Measurements from ENCODE around the gene HYAL2. TPM values are rescaled to one million over a fixed set of nuclear protein-coding genes. Genes with fewer than 3 reads are reported as not detected.

The HYAL2 gene
- total and polyA plus RNA-seq, 2 experiments from 2014 or later, result 35.8 to 48.0 TPM

GRCh38 chr3:50339485-50340146, 17.1 kb upstream of the HYAL2 start:
- Histone ChIP-seq H3K27ac (peak overlapping the region; percentile 96), H2AFZ (peak overlapping the region; percentile 70), H3K9me2 (ENCODE audit: insufficient read depth) (no peaks in the 10 kb centered on the region), H3K9ac (peak overlapping the region; percentile 92), H3K36me3 (ENCODE audit: low read depth) (no peaks in the 10 kb centered on the region), H3K4me2 (ENCODE audit: unreplicated experiment) (peak overlapping the region; percentile 90), H3K4me3 (peak overlapping the region; percentile 89), H3K79me2 (ENCODE audit: insufficient read depth) (peaks cover 51% of the 10 kb centered on the region), H4K20me1 (ENCODE audit: insufficient read depth) (no peaks in the 10 kb centered on the region), H3K9me3 (ENCODE audit: low read depth) (no peaks in the 10 kb centered on the region), H3F3A (ENCODE audit: insufficient read depth) (peaks cover 43% of the 10 kb centered on the region), H3K27me3 (replicated peaks; ENCODE audit: insufficient read depth) (no peaks in the 10 kb centered on the region), H3K4me1 (ENCODE audit: insufficient read depth) (peaks cover 39% of the 10 kb centered on the region)
- WGBS, 2 experiments (ENCODE audit: low coverage in 1 of 2, low lambda C conversion rate in 2 of 2, missing lambda C conversion rate in 2 of 2), result 79 to 80% methylated on average over 14 of the region's 14 CpGs
- TF ChIP-seq EZH2phosphoT487 (IDR thresholded peaks at IDR 0.05; ENCODE audit: insufficient read depth, low read depth) (no peak), EZH2 (IDR thresholded peaks at IDR 0.05; ENCODE audit: insufficient read depth, poor library complexity, severe bottlenecking) (no peak)
- peak; percentile 86 for DNase-seq
- in situ Hi-C loops (cut with MboI), result loop anchor here (10.0 kb wide), 1 partner anchor 195 kb away; no protein-coding TSS in a partner anchor

- H3F3A ChIP-seq (ENCODE audit: insufficient read depth), result peaks cover 50% of the 10 kb centered on the region
- peak overlapping the region; percentile 74 for H3K4me2 ChIP-seq (ENCODE audit: unreplicated experiment)
- no peak overlapping the region for H2AFZ ChIP-seq
- no peak for TF ChIP-seq EZH2 (IDR thresholded peaks at IDR 0.05; ENCODE audit: insufficient read depth, poor library complexity, severe bottlenecking)
- TF ChIP-seq EZH2phosphoT487 (IDR thresholded peaks at IDR 0.05; ENCODE audit: insufficient read depth, low read depth), result no peak
- H3K4me1 ChIP-seq (ENCODE audit: insufficient read depth), result peaks cover 45% of the 10 kb centered on the region
- H3K27ac ChIP-seq, result peak overlapping the region; percentile 96
- in situ Hi-C loops (cut with MboI), result no loop called here
- H3K9me2 ChIP-seq (ENCODE audit: insufficient read depth), result no peaks in the 10 kb centered on the region
- peak overlapping the region; percentile 89 for H3K4me3 ChIP-seq
- 57 to 60% methylated on average over 5 of the region's 5 CpGs for WGBS, 2 experiments (ENCODE audit: low coverage in 1 of 2, low lambda C conversion rate in 2 of 2, missing lambda C conversion rate in 2 of 2)
- no peaks in the 10 kb centered on the region for H3K27me3 ChIP-seq (replicated peaks; ENCODE audit: insufficient read depth)
- peak overlapping the region; percentile 92 for H3K9ac ChIP-seq
- H3K79me2 ChIP-seq (ENCODE audit: insufficient read depth), result peaks cover 58% of the 10 kb centered on the region
- no peaks in the 10 kb centered on the region for H3K36me3 ChIP-seq (ENCODE audit: low read depth)
- peak; percentile 40 for DNase-seq
- no peaks in the 10 kb centered on the region for H3K9me3 ChIP-seq (ENCODE audit: low read depth)
- no peaks in the 10 kb centered on the region; the same call in 1 of the 2 replicates for H4K20me1 ChIP-seq (ENCODE audit: insufficient read depth)
Measured at GRCh38 chr3:50338965-50339364, 16.4 kb upstream of the HYAL2 start.

- peaks cover 50% of the 10 kb centered on the region for H3F3A ChIP-seq (ENCODE audit: insufficient read depth)
- H3K79me2 ChIP-seq (ENCODE audit: insufficient read depth), result peaks cover 74% of the 10 kb centered on the region
- peak; percentile 100 for DNase-seq
- TF ChIP-seq EZH2 (IDR thresholded peaks at IDR 0.05; ENCODE audit: insufficient read depth, poor library complexity, severe bottlenecking), result no peak
- TF ChIP-seq EZH2phosphoT487 (IDR thresholded peaks at IDR 0.05; ENCODE audit: insufficient read depth, low read depth), result no peak
- no peaks in the 10 kb centered on the region; the same call in 1 of the 2 replicates for H4K20me1 ChIP-seq (ENCODE audit: insufficient read depth)
- H3K4me1 ChIP-seq (ENCODE audit: insufficient read depth), result peaks cover 53% of the 10 kb centered on the region
- WGBS, 2 experiments (ENCODE audit: low coverage in 1 of 2, low lambda C conversion rate in 2 of 2, missing lambda C conversion rate in 2 of 2), result 1% methylated on average over 63 to 68 of the region's 79 CpGs
- peak overlapping the region; percentile 99 for H3K9ac ChIP-seq
- no peaks in the 10 kb centered on the region for H3K36me3 ChIP-seq (ENCODE audit: low read depth)
- H2AFZ ChIP-seq, result peak overlapping the region; percentile 72
- H3K27me3 ChIP-seq (replicated peaks; ENCODE audit: insufficient read depth), result no peaks in the 10 kb centered on the region
- no peaks in the 10 kb centered on the region for H3K9me2 ChIP-seq (ENCODE audit: insufficient read depth)
- in situ Hi-C loops (cut with MboI), result no loop called here
- H3K4me3 ChIP-seq, result peak overlapping the region; percentile 89
- H3K9me3 ChIP-seq (ENCODE audit: low read depth), result no peaks in the 10 kb centered on the region
- peak overlapping the region; percentile 96 for H3K4me2 ChIP-seq (ENCODE audit: unreplicated experiment)
- H3K27ac ChIP-seq, result peak overlapping the region; percentile 96
Measured at GRCh38 chr3:50337175-50337861, 14.8 kb upstream of the HYAL2 start.

GRCh38 chr3:50336452-50337174, 14.1 kb upstream of the HYAL2 start:
- Histone ChIP-seq H4K20me1 (ENCODE audit: insufficient read depth) (no peaks in the 10 kb centered on the region; the same call in 1 of the 2 replicates), H3K27me3 (replicated peaks; ENCODE audit: insufficient read depth) (no peaks in the 10 kb centered on the region), H3K4me2 (ENCODE audit: unreplicated experiment) (peak overlapping the region; percentile 96), H3K4me1 (ENCODE audit: insufficient read depth) (peaks cover 53% of the 10 kb centered on the region), H3K27ac (peak overlapping the region; percentile 96), H3K9ac (peak overlapping the region; percentile 99), H3K36me3 (ENCODE audit: low read depth) (no peaks in the 10 kb centered on the region; the same call in 1 of the 2 replicates), H3K9me2 (ENCODE audit: insufficient read depth) (no peaks in the 10 kb centered on the region), H3K9me3 (ENCODE audit: low read depth) (no peaks in the 10 kb centered on the region), H3F3A (ENCODE audit: insufficient read depth) (peaks cover 50% of the 10 kb centered on the region), H2AFZ (0 out of 2 replicates have a peak overlapping the region, but pooled peaks have one; percentile 7), H3K79me2 (ENCODE audit: insufficient read depth) (peaks cover 81% of the 10 kb centered on the region), H3K4me3 (peak overlapping the region; percentile 89)
- TF ChIP-seq EZH2phosphoT487 (IDR thresholded peaks at IDR 0.05; ENCODE audit: insufficient read depth, low read depth) (no peak), EZH2 (IDR thresholded peaks at IDR 0.05; ENCODE audit: insufficient read depth, poor library complexity, severe bottlenecking) (no peak)
- in situ Hi-C loops (cut with MboI), result no loop called here
- DNase-seq, result peak; percentile 76
- 1% methylated on average over 25 to 30 of the region's 31 CpGs for WGBS, 2 experiments (ENCODE audit: low coverage in 1 of 2, low lambda C conversion rate in 2 of 2, missing lambda C conversion rate in 2 of 2)

Data from GM23248 (cell line).